Thymus (tissue), 14 donors: ENCODE results near the gene IAH1. TPM values are rescaled to one million over a fixed set of nuclear protein-coding genes. Genes with fewer than 3 reads are reported as not detected.

ENCODE experiments used
- DNase-seq, 9 donors: peaks; one replicate each; pipeline ENCODE4 v3.0.0-alpha.2; 2013; ENCODE audit warnings: low spot score in 9 of 9, low read depth in 6 of 9, missing footprints in 1 of 9
- H3K27ac ChIP-seq, 2 donors: one replicate each; pipeline ENCODE4 v1.5.1; 2013; ENCODE audit warnings: control low read depth in 1 of 2, low read depth in 1 of 2, low read length in 1 of 2, mild to moderate bottlenecking in 1 of 2, moderate library complexity in 1 of 2
- H3K27me3 ChIP-seq, 2 donors: one replicate each; pipeline ENCODE4 v1.5.1; 2013; ENCODE audit warnings: low read length in 1 of 2; ENCODE audit not compliant: control insufficient read depth in 2 of 2, insufficient read depth in 1 of 2
- H3K36me3 ChIP-seq, 2 donors: one replicate each; pipeline ENCODE4 v1.5.1; 2013; ENCODE audit warnings: low read length in 1 of 2, mild to moderate bottlenecking in 1 of 2, moderate library complexity in 1 of 2; ENCODE audit not compliant: control insufficient read depth in 2 of 2, insufficient read depth in 2 of 2
- H3K4me1 ChIP-seq, 2 donors: one replicate each; pipeline ENCODE4 v1.5.1; 2013; ENCODE audit warnings: low read length in 2 of 2; ENCODE audit not compliant: control insufficient read depth in 2 of 2, insufficient read depth in 2 of 2
- H3K4me3 ChIP-seq, 2 donors: one replicate each; pipeline ENCODE4 v1.5.1; 2013; ENCODE audit warnings: low read length in 2 of 2, control low read depth in 1 of 2, mild to moderate bottlenecking in 1 of 2
- H3K9me3 ChIP-seq, 2 donors: one replicate each; pipeline ENCODE4 v1.5.1; 2013; ENCODE audit warnings: low read length in 1 of 2, mild to moderate bottlenecking in 1 of 2; ENCODE audit not compliant: control insufficient read depth in 2 of 2, insufficient read depth in 1 of 2
- WGBS: extraction: QIAGEN DNeasy Blood & Tissue Kit; methylation state at CpG from one replicate; pipeline ENCODE4 v1.1.7; 2013; 5-methylcytosine and 5-hydroxymethylcytosine counted together
- long read RNA-seq, 10 donors: transcript quantifications; one replicate each; lab custom pipeline, GENCODE V29; 2026
- polyA plus RNA-seq: library from polyadenylated mRNA; stranded (reverse); fragments of 200-250 nt; gene quantifications from one replicate; pipeline ENCODE4 v1.2.3, GENCODE V29; 2013
- total RNA-seq: library from RNA; stranded (reverse); fragments of 120-200 nt; gene quantifications from one replicate; pipeline ENCODE4 v1.2.4, GENCODE V29; 2013
- donor health status: healthy.

The IAH1 gene, protein sequence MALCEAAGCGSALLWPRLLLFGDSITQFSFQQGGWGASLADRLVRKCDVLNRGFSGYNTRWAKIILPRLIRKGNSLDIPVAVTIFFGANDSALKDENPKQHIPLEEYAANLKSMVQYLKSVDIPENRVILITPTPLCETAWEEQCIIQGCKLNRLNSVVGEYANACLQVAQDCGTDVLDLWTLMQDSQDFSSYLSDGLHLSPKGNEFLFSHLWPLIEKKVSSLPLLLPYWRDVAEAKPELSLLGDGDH
- total RNA-seq (49.1 TPM), polyA plus RNA-seq (80.2 TPM)
- long read RNA-seq, donor 1, partial matches to known transcripts = 0 of 2 reads
- long read RNA-seq, donor 1, other reads (novel, unspliced or antisense) = 0 of 2 reads
- long read RNA-seq, donor 2, transcript IAH1-215 (6 exons, 1,266 nt) = major isoform, 25 of 37 reads
- long read RNA-seq, donor 2, partial matches to known transcripts = 0 of 37 reads
- long read RNA-seq, donor 2, other reads (novel, unspliced or antisense) = 0 of 37 reads
- long read RNA-seq, donor 3, transcript IAH1-215 (6 exons, 1,266 nt) = major isoform, 46 of 51 reads
- long read RNA-seq, donor 3, partial matches to known transcripts = 0 of 51 reads
- long read RNA-seq, donor 3, other reads (novel, unspliced or antisense) = 0 of 51 reads
- long read RNA-seq, donor 4, transcript IAH1-215 (6 exons, 1,266 nt) = major isoform, 14 of 14 reads
- long read RNA-seq, donor 4, partial matches to known transcripts = 0 of 14 reads
- long read RNA-seq, donor 4, other reads (novel, unspliced or antisense) = 0 of 14 reads
- long read RNA-seq, donor 5, transcript IAH1-215 (6 exons, 1,266 nt) = major isoform, 37 of 45 reads
- long read RNA-seq, donor 5, partial matches to known transcripts = 0 of 45 reads
- long read RNA-seq, donor 5, other reads (novel, unspliced or antisense) = 0 of 45 reads
- long read RNA-seq, donor 6, transcript IAH1-202 (5 exons, 2,137 nt) = minor isoform, 5 of 27 reads
- long read RNA-seq, donor 6, transcript IAH1-215 (6 exons, 1,266 nt) = major isoform, 14 of 27 reads
- long read RNA-seq, donor 6, partial matches to known transcripts = 5 of 27 reads
- long read RNA-seq, donor 6, other reads (novel, unspliced or antisense) = 0 of 27 reads
- long read RNA-seq, donor 7, transcript IAH1-202 (5 exons, 2,137 nt) = minor isoform, 6 of 28 reads
- long read RNA-seq, donor 7, transcript IAH1-215 (6 exons, 1,266 nt) = major isoform, 19 of 28 reads
- long read RNA-seq, donor 7, partial matches to known transcripts = 0 of 28 reads
- long read RNA-seq, donor 7, other reads (novel, unspliced or antisense) = 0 of 28 reads
- long read RNA-seq, donor 8, transcript IAH1-215 (6 exons, 1,266 nt) = major isoform, 7 of 11 reads
- long read RNA-seq, donor 8, partial matches to known transcripts = 0 of 11 reads
- long read RNA-seq, donor 8, other reads (novel, unspliced or antisense) = 0 of 11 reads
- long read RNA-seq, donor 9, transcript IAH1-215 (6 exons, 1,266 nt) = major isoform, 16 of 21 reads
- long read RNA-seq, donor 9, partial matches to known transcripts = 0 of 21 reads
- long read RNA-seq, donor 9, other reads (novel, unspliced or antisense) = 0 of 21 reads
- long read RNA-seq, donor 10, transcript IAH1-215 (6 exons, 1,266 nt) = major isoform, 11 of 15 reads
- long read RNA-seq, donor 10, partial matches to known transcripts = 0 of 15 reads
- long read RNA-seq, donor 10, other reads (novel, unspliced or antisense) = 0 of 15 reads

DNA sequence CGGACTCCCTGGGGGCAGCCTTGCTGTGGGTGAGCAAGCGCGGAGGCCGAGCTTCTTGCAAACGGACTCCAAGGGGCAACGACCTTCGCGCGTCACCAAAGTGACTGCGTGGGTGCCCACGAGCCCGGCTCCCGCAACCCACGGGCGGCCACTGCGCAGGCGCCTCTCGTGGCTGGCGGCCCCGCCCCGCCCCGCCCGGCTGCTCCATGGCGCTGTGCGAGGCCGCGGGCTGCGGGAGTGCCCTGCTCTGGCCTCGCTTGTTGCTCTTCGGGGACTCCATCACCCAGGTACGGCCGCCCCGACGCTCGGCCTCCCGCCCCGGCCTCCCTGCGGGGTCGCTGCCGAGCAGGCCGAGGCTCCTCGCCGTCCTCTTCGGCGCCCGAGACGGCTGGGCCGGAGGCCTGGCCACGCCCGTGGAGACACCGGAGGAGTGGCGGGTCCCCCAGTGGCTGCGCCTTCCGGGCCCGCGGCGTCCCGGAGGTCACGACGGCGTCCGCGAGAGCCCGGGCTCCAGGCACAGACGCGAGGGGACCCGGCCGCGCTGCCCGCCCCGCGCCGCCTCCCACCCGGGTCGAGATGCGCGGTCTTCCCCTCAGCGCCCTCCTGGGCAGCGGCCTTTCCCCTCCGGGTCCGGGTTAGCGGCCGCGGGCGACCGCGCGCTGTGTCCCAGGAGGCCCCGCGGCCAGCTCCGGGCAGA lies at the start of gene IAH1:
IAH1 (plus strand) TSS at position 191 of the 697 bp plus-strand sequence; CDS start at position 207, 16 bp downstream.
- peak in 7 of 9 donors; percentile 47 to 79 (median 61) for DNase-seq
- Histone ChIP-seq H3K36me3 (peaks cover 19 to 24% of the 10 kb centered on the region in 2 donors), H3K4me1 (peaks cover 12 to 17% of the 10 kb centered on the region in 2 donors), H3K9me3 (no peaks in the 10 kb centered on the region), H3K27me3 (no peaks in the 10 kb centered on the region), H3K4me3 (peak within 1 kb of the TSS; percentile 72 to 90), H3K27ac (peak within 1 kb of the TSS; percentile 70 to 89)
- WGBS = under 1% methylated on average over 91 of the region's 91 CpGs

DNA sequence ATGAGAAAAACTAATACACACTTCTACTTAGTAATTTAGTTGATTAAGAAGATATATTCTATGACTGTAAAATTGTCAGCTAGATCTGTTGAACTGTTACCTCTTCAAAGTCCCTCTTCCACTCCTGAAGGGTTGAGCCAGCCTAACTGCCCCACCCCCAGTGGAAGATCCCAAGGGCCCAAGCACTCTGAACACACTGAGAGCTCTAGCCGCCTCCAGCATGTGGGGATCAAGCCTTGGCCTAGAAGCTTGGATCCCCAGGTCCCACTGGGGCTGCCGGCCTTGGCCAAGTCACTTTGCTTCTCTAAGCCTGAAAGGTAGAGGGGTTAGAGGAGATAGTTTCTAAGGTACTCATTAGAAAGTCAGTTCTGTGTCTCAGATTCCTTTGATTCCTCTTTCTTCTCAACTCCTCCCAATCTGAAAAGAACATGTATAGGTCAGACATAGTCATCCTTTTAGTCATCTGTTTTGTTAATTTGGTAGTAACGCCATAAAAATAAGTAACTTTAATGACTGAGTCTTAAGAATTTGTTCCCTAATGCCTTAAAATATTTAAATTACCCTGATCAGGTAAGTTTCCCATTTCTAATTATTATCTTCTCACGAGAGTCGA lies 45.3 kb upstream of the IAH1 start:
- 88% methylated on average over 5 of the region's 5 CpGs for WGBS
- H3K9me3 ChIP-seq = no peaks in the 10 kb centered on the region
- peaks cover 16 to 47% of the 10 kb centered on the region in 2 donors for H3K36me3 ChIP-seq
- H3K4me1 ChIP-seq = peaks cover 0 to 14% of the 10 kb centered on the region in 2 donors
- H3K27me3 ChIP-seq = no peaks in the 10 kb centered on the region
- no peak for DNase-seq
- no peak overlapping the region for H3K27ac ChIP-seq
- no peak overlapping the region for H3K4me3 ChIP-seq

DNA sequence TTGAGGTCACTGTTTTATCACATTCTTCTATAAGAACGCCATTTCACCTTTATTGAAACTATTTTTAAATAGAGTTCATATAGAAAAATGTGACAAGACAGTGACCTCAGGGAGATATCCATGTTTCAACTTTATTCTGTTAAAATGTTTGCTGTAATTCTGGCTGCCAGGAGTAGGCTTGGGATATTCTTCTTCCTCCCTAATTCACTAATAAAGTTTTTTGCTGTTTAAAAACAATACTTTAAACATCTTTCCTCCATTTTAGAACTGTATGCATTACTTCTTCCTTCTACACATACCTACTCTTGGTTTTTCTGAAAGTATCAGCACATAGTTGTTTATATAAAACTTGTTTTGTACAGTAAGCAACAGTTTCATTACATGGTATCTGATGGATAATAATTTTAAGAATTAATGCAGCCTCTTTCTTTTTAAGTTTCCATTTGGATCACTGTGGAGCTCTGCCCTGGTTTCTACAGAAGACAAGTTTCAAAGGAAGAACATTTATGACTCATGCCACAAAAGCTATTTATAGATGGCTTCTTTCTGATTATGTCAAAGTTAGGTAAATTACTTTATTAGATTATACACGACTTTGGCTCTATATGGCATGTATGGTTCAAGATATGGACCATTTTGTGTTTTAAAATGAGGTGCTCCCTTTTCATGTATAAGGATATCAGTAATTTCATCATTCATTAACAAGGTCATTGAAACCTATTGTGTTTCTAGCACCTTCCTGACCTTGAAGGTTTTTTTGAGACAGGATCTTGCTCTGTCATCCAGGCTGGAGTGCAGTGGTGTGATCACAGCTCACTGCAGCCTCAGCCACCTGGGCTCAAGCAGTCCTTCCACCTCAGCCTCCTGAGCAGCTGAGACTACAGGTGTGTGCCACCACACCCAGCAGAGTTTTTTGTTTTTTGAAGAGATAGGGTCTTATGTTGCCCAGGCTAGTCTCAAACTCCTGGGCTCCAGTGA lies 43.7 kb upstream of the IAH1 start:
- Histone ChIP-seq H3K27me3 (no peaks in the 10 kb centered on the region), H3K9me3 (no peaks in the 10 kb centered on the region)

DNA sequence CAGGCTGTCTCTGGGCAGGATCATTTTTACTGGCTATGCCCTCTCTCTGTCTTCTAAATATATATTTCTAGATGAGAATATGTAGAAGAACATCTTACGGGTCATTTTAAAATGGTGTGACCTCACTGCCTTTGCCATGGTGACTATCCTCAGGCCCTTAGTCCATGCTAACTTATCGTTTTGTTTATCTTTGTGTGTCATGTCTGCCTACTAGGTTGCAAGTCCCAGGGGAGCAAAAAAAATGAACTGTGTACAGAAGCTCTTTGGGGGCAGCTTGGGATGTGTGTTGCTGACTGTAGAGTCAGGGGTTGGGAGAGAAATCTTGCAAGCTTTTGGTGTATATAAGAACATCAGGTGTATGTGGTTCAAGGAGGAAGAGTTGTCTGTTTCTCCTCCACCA lies 39.9 kb upstream of the IAH1 start:
- Histone ChIP-seq H3K9me3 (no peaks in the 10 kb centered on the region), H3K4me3 (no peak overlapping the region), H3K27ac (no peak overlapping the region), H3K27me3 (no peaks in the 10 kb centered on the region), H3K4me1 (no peaks in the 10 kb centered on the region), H3K36me3 (peaks cover 33 to 85% of the 10 kb centered on the region in 2 donors)
- no peak for DNase-seq
- over 99% methylated on average over 2 of the region's 2 CpGs for WGBS

More for the DNA sequence above, 43.7 kb upstream of the IAH1 start:
- H3K4me1 ChIP-seq = no peaks in the 10 kb centered on the region
- 90% methylated on average over 2 of the region's 2 CpGs for WGBS
- peaks cover 24 to 62% of the 10 kb centered on the region in 2 donors for H3K36me3 ChIP-seq
- DNase-seq = no peak
- no peak overlapping the region for H3K4me3 ChIP-seq
- no peak overlapping the region for H3K27ac ChIP-seq

DNA sequence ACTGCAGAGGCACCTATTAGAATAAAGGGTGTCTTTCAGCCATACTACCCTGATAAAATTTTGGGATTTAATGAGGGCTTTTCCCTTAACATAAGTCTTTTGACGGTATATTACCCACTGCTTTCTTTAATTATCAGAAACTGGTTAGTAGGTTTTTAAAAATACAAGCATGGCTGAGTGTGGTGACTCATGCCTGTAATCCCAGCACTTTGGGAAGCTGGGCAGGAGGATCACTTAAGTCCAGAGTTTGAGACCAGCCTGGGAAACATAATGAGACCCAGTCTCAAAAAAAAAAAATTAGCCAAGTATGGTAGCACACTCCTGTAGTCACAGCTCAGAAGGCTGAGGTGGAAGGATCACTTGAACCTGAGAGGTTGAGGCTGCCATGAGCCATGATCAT lies 34.8 kb upstream of the IAH1 start:
- peaks cover 39 to 70% of the 10 kb centered on the region in 2 donors for H3K36me3 ChIP-seq
- H3K9me3 ChIP-seq = no peaks in the 10 kb centered on the region
- no peak overlapping the region for H3K4me3 ChIP-seq
- no peak for DNase-seq
- no peak overlapping the region for H3K27ac ChIP-seq
- no peaks in the 10 kb centered on the region for H3K27me3 ChIP-seq
- H3K4me1 ChIP-seq = no peaks in the 10 kb centered on the region
- 98% methylated on average over 1 of the region's 1 CpG for WGBS

DNA sequence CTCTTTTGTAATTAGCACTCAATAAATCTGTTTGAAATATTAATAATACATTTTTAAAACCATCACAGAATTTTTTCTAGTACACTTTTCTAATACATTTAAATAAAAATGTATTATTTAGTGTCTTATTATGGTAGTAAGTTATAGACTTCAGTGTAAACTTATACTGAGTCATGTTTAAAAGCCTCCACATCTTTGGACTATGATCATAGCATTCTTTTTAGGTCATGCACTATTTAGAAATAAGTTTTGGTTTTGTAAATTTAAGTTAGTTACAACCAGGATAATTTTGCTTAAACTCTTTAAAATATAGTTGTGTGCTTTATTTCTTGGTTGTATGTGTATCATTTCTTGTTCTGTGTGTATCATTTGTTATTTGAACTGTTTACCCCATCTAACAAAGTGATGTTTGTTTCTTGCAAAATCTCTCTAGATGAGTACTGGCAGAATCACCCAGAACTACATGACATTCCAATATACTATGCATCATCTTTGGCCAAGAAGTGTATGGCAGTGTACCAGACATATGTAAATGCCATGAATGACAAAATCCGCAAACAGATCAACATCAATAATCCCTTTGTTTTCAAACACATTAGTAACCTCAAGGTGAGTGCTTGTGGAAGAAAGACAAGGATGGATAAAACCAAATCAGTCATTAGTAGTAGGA lies 34.2 kb upstream of the IAH1 start:
- DNase-seq = no peak
- H3K9me3 ChIP-seq = no peaks in the 10 kb centered on the region
- no peak overlapping the region for H3K27ac ChIP-seq
- peaks cover 42 to 67% of the 10 kb centered on the region in 2 donors for H3K36me3 ChIP-seq
- no peak overlapping the region for H3K4me3 ChIP-seq
- H3K4me1 ChIP-seq = no peaks in the 10 kb centered on the region
- 97% methylated on average over 1 of the region's 1 CpG for WGBS
- no peaks in the 10 kb centered on the region for H3K27me3 ChIP-seq

DNA sequence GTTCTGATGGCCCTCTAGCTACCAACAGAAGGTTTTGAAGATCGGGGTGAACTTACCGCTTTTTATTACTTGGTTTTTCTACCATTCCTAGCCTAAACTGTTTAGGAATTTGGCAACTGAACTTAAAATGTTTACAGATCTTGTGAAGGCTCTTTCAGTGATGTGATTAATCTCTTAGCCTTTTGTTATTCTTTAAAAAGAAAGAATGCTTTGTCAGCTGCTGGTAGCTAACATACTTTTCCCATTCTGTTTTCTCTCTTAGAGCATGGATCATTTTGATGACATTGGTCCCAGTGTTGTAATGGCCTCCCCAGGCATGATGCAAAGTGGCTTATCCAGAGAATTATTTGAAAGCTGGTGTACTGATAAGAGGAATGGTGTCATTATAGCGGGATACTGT lies 32.8 kb upstream of the IAH1 start:
- no peak for DNase-seq
- Histone ChIP-seq H3K27me3 (no peaks in the 10 kb centered on the region), H3K27ac (no peak overlapping the region), H3K4me3 (no peak overlapping the region), H3K36me3 (peaks cover 46 to 66% of the 10 kb centered on the region in 2 donors), H3K4me1 (no peaks in the 10 kb centered on the region), H3K9me3 (no peaks in the 10 kb centered on the region)
- WGBS = 79% methylated on average over 3 of the region's 3 CpGs
